Dermis blood vessel endothelial cell (primary cell): ENCODE measurements around the gene SDR9C7. TPM values are rescaled to one million over a fixed set of nuclear protein-coding genes. Genes with fewer than 3 reads are reported as not detected.
"Not testable (repeated sequence)": the region's sequence is repeated elsewhere in the genome, so short reads cannot be mapped to it uniquely, and the experiment has no call there.

Experiments
- DNase-seq: peaks from one replicate; pipeline ENCODE4 v3.0.0; 2010
- total RNA-seq: library from RNA; depleted of rRNA; stranded (reverse); fragments of >200 nt; gene quantifications from 2 replicates; pipeline ENCODE4 v1.2.3, GENCODE V29; 2014

SDR9C7 gene
- total RNA-seq, 1 donor from 2014 or later = not detected

- no peak for DNase-seq
Observed at GRCh38 chr12:56914256-56914655, 20.0 kb downstream of the SDR9C7 start.

GRCh38 chr12:56909403-56909802, 24.8 kb downstream of the SDR9C7 start:
- DNase-seq = not testable (repeated sequence)

GRCh38 chr12:56908136-56908535, 26.1 kb downstream of the SDR9C7 start:
- no peak for DNase-seq

GRCh38 chr12:56905852-56906251, 28.4 kb downstream of the SDR9C7 start:
- no peak for DNase-seq

DNA sequence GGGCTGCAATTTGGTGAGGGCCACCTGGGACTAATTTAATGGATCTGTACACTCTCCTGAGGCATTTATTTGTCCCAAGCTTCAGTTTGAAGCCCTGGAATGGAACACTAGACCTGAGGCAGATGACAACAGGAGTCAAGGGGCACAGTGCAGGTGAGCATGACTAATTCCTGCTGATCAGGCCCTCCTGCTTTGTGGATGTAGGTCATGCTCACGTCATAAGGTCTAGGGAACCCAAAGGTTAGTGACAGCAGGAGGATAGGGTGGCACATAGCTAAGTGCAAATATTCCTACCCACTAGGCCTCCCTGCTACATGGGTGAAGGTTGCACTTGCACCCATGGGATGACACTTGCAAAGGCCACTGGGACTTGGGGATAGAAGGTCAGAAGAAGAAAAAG, 30.8 kb downstream of the SDR9C7 start:
- DNase-seq = no peak

DNA sequence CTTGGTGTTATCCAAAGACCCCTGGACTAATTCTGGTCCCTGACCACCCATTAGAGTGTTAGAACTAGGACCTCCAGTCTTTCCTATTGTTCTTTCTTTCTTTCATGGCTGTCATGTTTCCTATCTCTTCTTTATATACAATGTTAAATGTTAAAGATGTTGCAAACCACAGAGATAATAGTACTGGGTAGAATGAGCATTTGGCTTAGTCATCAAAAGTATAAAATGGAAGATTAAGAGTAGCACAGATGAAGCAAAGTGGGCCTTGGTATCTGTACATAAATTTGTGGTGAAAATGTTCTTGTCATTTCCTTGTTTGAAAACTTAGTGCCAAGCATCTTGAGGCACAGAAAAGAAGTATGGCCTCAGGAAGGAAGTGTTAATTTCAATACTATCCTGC, 32.9 kb downstream of the SDR9C7 start:
- not testable (repeated sequence) for DNase-seq

- DNase-seq = peak; percentile 49
Observed at GRCh38 chr12:56900583-56900982, 33.6 kb downstream of the SDR9C7 start.

DNA sequence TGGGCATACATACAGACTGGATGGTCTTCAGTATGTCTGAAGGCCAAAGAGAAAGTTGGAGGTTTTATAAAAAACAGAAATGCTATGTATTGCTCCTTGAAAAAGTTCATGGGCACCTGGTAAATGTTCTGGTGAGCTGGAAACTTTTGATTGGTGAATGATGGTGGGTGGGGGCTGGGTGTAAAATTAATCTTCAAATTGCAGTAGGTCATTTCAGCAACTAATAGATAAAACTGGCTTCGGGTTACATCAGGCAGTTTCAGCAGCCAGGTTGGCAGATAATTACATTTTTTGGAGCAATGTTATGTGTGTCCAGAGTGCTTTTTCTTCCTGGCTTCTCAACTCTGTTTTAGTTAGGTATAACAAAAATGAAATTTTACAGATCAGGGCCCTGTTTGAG, 35.3 kb downstream of the SDR9C7 start:
- DNase-seq = no peak

DNA sequence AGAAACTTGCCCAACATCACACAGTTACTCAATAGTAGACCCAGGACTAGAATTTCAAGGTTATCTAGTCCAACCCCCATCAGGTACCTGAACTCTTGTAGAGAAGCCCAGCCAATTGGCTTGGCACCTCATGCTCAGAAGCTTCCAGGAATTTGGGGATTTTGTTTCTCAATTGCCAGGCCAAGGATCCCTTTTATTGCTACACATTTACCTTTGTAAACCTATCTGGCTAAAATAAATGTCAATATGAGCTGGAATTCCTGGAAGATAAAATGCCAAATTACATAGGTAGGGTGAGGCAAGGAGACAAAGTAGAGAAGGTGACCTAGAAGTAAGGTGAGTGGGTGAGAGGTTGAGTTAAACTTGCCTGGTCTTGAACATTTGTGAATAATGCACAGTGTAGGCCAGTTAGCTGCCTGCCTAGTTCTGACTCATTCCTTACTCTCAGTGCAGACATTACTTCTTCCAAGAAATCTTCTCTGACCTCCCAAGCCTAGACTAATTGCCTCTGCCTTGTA, 36.3 kb downstream of the SDR9C7 start:
- no peak for DNase-seq

DNA sequence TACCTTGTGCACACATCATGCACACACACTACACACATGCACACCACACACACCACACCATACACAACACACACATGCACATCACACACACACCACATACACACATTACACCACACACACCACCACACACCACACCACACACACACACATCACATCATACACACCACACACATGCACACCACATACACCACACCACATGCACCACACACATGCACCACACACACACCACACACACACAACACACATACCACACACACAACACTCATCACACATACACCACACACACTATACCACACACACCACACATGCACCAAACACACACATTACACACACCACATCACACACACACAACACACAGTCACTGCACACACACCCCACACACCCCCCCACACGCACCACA, 38.1 kb downstream of the SDR9C7 start:
- no peak for DNase-seq

GRCh38 chr12:56894698-56895368, 39.4 kb downstream of the SDR9C7 start:
- DNase-seq = no peak

- DNase-seq = not testable (repeated sequence)
Observed at GRCh38 chr12:56891885-56892284, 42.3 kb downstream of the SDR9C7 start.

DNA sequence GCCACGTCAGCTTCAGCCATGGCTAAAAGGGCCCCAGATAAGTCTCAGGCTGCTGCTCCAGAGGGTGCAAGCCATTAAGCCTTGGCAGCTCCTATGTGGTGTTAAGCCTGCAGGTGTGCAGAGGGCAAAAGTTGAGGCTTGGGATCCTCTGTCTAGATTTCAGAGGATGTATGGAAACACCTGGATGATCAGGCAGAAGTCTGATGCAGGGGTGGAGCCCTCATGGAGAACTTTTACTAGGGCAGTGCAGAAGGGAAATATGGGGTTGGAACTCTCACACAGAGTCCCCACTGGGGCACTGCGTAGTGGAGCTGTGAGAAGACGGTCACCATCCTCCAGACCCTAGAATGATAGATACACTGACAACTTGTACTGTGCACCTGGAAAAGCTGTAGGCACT, 47.9 kb downstream of the SDR9C7 start:
- DNase-seq = no peak

DNA sequence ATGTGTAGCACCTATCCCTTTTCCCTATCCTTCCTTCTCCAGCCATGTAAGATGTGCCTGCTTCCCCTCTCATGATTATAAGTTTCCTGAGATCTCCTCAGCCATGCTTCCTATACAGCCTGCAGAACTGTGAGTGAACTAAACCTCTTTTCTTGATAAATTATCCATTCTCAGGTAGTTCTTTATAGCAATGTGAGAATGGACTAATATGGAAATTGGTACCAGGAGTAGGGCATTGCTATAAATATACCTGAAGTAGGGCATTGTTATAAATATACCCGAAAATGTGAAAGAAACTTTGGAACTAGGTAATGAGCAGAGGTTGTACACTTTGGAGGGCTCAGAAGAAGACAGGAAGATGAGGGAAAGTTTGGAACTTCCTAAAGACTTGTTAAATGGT, 48.9 kb downstream of the SDR9C7 start:
- no peak for DNase-seq

DNA sequence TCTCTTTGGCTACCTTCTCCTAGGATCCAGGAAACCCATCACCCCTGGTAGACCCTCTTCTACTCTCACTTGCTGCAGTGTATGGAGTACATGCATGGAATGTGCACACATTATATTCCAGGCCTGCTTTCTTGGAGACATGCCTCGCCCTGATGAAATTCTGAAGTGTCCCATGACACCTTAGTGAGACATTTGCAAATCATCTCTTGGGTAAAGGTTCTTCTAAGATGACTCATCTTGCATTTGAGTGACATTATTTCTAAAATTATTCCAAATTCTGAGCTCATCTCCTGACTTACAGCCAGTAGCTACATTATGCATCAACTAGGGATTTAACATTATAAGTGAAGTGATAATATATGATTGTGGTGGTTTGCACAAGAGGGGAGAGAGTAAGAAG, 49.8 kb downstream of the SDR9C7 start:
- no peak for DNase-seq

- DNase-seq = not testable (repeated sequence)
Observed at GRCh38 chr12:56882407-56882806, 51.8 kb downstream of the SDR9C7 start.

DNA sequence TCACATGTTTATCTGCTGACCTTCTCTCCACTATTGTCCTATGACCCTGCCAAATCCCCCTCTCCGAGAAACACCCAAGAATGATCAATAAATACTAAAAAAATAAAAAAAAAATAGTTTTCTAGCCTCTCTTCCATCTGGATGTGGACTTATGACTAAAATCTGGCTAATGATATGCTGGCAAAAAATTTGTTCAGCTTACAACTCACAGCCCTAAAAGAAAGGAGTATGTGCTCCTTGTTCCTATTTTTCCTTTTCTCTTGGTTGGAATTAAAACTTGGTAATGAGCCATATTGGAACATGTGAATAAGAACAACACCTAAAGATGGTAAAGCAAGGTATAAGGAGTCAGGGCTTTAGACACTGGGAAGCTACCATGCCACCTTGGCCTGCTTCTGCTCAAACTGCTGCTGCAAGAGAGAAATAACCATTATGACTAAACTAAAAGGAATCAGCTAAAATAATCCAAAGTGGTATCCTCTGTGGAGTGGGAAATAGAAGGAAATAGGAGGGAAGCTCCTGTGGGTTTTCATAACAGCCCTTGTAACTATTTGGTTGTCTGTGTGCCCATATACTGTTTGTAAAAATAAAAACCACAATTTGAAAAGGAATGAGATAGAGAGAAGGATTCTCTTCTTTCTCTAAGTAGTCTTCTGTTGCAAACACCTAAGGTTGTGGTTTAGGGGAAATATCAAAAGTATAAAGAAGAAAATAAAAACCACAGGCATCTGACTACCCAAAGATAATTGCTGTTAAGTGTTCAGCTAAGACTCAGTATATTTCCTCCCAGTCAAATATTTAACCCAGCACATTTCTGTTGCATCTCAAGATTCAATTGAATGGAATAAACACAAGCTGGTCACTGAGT, 53.8 kb downstream of the SDR9C7 start:
- DNase-seq = no peak

- not testable (repeated sequence) for DNase-seq
Observed at GRCh38 chr12:56879240-56880124, 54.7 kb downstream of the SDR9C7 start.

GRCh38 chr12:56878010-56878339, 56.2 kb downstream of the SDR9C7 start:
- no peak for DNase-seq

DNA sequence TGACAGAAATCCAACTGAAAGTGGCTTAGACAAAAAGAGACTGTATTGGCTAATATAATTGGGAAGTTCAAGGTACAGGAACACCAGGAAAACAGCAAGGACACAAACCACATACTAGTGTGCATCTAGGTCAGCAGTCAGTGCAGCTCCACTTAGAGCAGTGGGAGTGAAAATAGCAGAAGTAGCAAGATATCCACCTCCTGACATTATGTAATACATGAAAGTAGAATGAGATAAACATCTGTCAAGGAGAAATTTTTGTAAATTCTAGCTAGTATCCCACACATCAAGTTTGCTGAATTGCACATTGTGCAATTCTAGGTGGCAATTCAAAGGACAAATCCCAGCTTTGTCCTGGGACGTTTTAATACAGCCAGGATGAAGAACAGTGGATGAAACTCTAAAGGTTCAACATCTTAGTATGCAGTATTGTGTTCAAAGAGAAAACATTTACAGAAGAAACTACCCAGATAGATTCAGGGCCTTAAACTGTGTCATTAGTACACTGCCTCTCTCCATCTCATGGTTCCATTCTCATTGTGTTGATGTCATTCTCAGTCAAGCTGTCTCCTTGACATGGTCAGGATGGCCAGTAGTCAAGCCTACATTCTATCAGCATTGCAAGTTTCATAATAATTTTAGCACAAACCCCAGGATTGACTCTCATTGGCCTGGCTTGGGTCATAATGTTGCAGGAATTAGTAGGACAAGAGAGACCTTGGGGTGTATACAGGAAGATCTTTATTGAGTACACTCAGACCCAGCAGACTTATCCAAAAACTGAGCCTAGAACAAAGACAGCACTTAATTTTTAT, 56.8 kb downstream of the SDR9C7 start:
- DNase-seq = no peak

GRCh38 chr12:56874821-56875220, 59.4 kb downstream of the SDR9C7 start:
- DNase-seq = no peak

DNA sequence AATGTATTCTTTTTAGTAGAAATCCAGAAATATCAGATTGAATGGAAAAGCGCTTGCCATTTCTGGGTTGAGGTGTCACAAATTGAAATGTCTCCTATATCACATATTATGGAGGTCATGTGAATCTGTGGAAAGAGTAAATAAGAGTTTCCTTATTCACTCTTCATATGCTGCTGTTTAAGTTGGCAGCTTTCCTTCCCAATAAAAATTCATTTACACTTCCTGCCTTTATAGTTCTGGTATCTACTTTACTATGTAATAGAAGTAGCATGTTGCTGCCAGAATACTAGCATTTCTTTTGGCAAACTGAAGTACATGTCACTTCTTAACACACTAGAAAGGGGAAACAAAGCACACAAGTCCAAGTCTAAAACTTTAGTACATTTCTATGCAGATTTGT, 60.8 kb downstream of the SDR9C7 start:
- DNase-seq = no peak
